HG02981 (cell line): ENCODE results near the gene NHSL1.

ENCODE experiments used
- ATAC-seq: cut with Tn5 transposase; IDR thresholded peaks from one replicate; pipeline ENCODE4 v1.9.1; 2021; ENCODE audit warnings: mild to moderate bottlenecking, moderate library complexity; ENCODE audit not compliant: unreplicated experiment

Gene NHSL1

GRCh38 chr6:138467901-138468300 is 31.4 kb downstream of the NHSL1 start:
- ATAC-seq, result no peak

- no peak for ATAC-seq
Measured at GRCh38 chr6:138465007-138465645, 34.2 kb downstream of the NHSL1 start.

- ATAC-seq, result no peak
Measured at GRCh38 chr6:138464085-138464484, 35.2 kb downstream of the NHSL1 start.

GRCh38 chr6:138461647-138462046 is 37.6 kb downstream of the NHSL1 start:
- ATAC-seq, result no peak

GRCh38 chr6:138456401-138456790 is 42.9 kb downstream of the NHSL1 start:
- no peak for ATAC-seq

- ATAC-seq, result peak; percentile 98
Measured at GRCh38 chr6:138455746-138456400, 43.4 kb downstream of the NHSL1 start.

- peak; percentile 33 for ATAC-seq
Measured at GRCh38 chr6:138454981-138455706, 44.1 kb downstream of the NHSL1 start.

- no peak for ATAC-seq
Measured at GRCh38 chr6:138451043-138451442, 48.3 kb downstream of the NHSL1 start.

- ATAC-seq, result peak; percentile 57
Measured at GRCh38 chr6:138450445-138450844, 48.8 kb downstream of the NHSL1 start.

- no peak for ATAC-seq
Measured at GRCh38 chr6:138446821-138447220, 52.5 kb downstream of the NHSL1 start.

GRCh38 chr6:138443979-138444378 is 55.3 kb downstream of the NHSL1 start:
- ATAC-seq, result no peak

GRCh38 chr6:138442663-138443062 is 56.6 kb downstream of the NHSL1 start:
- no peak for ATAC-seq

- ATAC-seq, result no peak
Measured at GRCh38 chr6:138441965-138442364, 57.3 kb downstream of the NHSL1 start.

- ATAC-seq, result no peak
Measured at GRCh38 chr6:138440758-138441357, 58.4 kb downstream of the NHSL1 start.

GRCh38 chr6:138440296-138440695 is 59.0 kb downstream of the NHSL1 start:
- ATAC-seq, result no peak

- ATAC-seq, result no peak
Measured at GRCh38 chr6:138439546-138439945, 59.7 kb downstream of the NHSL1 start.

GRCh38 chr6:138434925-138435324 is 64.4 kb downstream of the NHSL1 start:
- no peak for ATAC-seq

GRCh38 chr6:138434096-138434495 is 65.2 kb downstream of the NHSL1 start:
- ATAC-seq, result no peak

- ATAC-seq, result no peak
Measured at GRCh38 chr6:138432063-138432356, 67.3 kb downstream of the NHSL1 start.

GRCh38 chr6:138431256-138432062 is 67.8 kb downstream of the NHSL1 start:
- no peak for ATAC-seq
